Esophagus squamous epithelium (tissue), 4 donors: ENCODE results near the gene CTXN1.

Experiments
- POLR2A ChIP-seq, 4 donors: fragments of 450-650 bp; IDR thresholded peaks; one replicate each; pipeline ENCODE4 v1.6.1; 2017; ENCODE audit warnings: antibody characterized with exemption in 4 of 4, mild to moderate bottlenecking in 4 of 4, moderate library complexity in 3 of 4
- TF ChIP-seq, protein P1 (sequence below), 6 experiments: fragments of 450-650 bp in 4 of 6; fragments of 200-600 bp in 2 of 6; sonication (generic) in 2 of 6; IDR thresholded peaks; one replicate each; pipeline ENCODE4 v1.5.1; 2016 to 2019; ENCODE audit warnings: antibody characterized with exemption in 6 of 6, mild to moderate bottlenecking in 4 of 6, moderate library complexity in 4 of 6

DNA sequence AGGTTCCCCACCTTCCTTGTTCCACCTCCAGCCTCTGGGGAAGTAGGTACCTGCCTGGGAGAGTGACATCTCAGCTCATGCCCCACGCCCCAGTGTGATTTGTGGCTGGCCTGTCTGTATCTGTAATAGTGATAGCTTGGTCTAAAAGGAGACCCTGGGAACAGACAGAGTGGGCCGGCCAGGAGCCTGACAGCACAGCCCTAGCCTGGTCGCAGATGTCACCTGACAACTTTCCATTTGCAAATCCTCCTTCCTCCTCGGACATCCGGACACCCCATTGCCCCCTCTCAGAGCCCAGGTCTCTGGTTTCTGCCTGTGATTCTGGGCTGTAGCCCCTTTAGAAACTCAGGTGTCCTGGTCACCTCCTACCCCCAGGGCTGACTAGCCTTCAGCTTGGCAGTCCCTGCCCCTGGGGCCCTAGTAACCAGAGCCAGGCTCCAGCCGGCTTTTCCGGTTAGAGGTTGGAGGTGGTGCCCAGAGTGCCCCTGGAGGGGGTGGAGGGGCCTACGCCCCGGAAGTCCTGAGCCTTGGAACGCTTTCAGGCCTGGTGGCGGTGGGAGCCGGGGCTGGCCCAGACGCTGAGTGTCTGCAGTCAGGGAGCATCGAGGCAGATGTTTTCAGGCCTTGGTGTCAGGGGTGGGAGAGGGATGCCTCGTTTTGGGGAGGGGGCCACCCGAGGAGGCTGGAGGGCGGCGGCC lies 31.2 kb downstream of the CTXN1 start:
- TF ChIP-seq, protein P1, sequence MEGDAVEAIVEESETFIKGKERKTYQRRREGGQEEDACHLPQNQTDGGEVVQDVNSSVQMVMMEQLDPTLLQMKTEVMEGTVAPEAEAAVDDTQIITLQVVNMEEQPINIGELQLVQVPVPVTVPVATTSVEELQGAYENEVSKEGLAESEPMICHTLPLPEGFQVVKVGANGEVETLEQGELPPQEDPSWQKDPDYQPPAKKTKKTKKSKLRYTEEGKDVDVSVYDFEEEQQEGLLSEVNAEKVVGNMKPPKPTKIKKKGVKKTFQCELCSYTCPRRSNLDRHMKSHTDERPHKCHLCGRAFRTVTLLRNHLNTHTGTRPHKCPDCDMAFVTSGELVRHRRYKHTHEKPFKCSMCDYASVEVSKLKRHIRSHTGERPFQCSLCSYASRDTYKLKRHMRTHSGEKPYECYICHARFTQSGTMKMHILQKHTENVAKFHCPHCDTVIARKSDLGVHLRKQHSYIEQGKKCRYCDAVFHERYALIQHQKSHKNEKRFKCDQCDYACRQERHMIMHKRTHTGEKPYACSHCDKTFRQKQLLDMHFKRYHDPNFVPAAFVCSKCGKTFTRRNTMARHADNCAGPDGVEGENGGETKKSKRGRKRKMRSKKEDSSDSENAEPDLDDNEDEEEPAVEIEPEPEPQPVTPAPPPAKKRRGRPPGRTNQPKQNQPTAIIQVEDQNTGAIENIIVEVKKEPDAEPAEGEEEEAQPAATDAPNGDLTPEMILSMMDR (IDR thresholded peaks at IDR 0.05), result peak in 1 of 6 experiments; percentile 15
- no peak for TF ChIP-seq POLR2A (IDR thresholded peaks at IDR 0.05)
